HepG2 (cell line): ENCODE measurements around the gene IKBIP. TPM values are rescaled to one million over a fixed set of nuclear protein-coding genes. Genes with fewer than 3 reads are reported as not detected.

Experiments used
- ATF7 ChIP-seq, 2 experiments: fragments of 450-650 bp in 1 of 2; sonication (generic) in 1 of 2; formaldehyde crosslinking in 1 of 2; IDR thresholded peaks; 2 replicates each; pipeline versions ENCODE4 v1.4.0 to v1.6.1; 2016 to 2020; ENCODE audit warnings: antibody characterized with exemption in 1 of 2, mild to moderate bottlenecking in 1 of 2, missing genetic modification reagents in 1 of 2
- BRF2 ChIP-seq: sonication (generic); formaldehyde crosslinking; IDR thresholded peaks from 2 replicates; pipeline ENCODE4 v1.8.1; 2022; ENCODE audit warnings: mild to moderate bottlenecking, missing genetic modification reagents
- EEA1 ChIP-seq: sonication (generic); formaldehyde crosslinking; IDR thresholded peaks from 2 replicates; pipeline ENCODE4 v1.5.1; 2020; ENCODE audit warnings: mild to moderate bottlenecking, missing genetic modification reagents, borderline replicate concordance
- EED ChIP-seq: sonication (generic); formaldehyde crosslinking; IDR thresholded peaks from 2 replicates; pipeline ENCODE4 v1.5.0; 2020; ENCODE audit warnings: mild to moderate bottlenecking, missing genetic modification reagents
- GATA4 ChIP-seq: sonication (generic); IDR thresholded peaks from 2 replicates; pipeline ENCODE4 v1.6.1; 2016; ENCODE audit warnings: antibody characterized with exemption, low read depth, borderline replicate concordance
- HDAC2 ChIP-seq: sonication (generic); formaldehyde crosslinking; IDR thresholded peaks from 2 replicates; pipeline ENCODE4 v1.4.0; 2020; ENCODE audit warnings: missing genetic modification reagents
- IRX3 ChIP-seq: sonication (generic); formaldehyde crosslinking; IDR thresholded peaks from 2 replicates; pipeline ENCODE4 v1.8.1; 2023; ENCODE audit warnings: mild to moderate bottlenecking, low read depth, missing genetic modification reagents, borderline replicate concordance
- KLF6 ChIP-seq: IDR thresholded peaks from 2 replicates; pipeline ENCODE4 v1.8.0; 2016; ENCODE audit warnings: missing biosample characterization, missing genetic modification reagents
- MAX ChIP-seq: IDR thresholded peaks from 2 replicates; pipeline ENCODE4 v1.6.1; 2012; ENCODE audit warnings: inconsistent platforms
- NRL ChIP-seq: sonication (generic); formaldehyde crosslinking; IDR thresholded peaks from 2 replicates; pipeline ENCODE4 v1.5.0; 2020; ENCODE audit warnings: missing genetic modification reagents, mild to moderate bottlenecking, moderate library complexity, borderline replicate concordance
- PHF20 ChIP-seq: sonication (generic); formaldehyde crosslinking; IDR thresholded peaks from 2 replicates; pipeline ENCODE4 v1.5.0; 2020; ENCODE audit warnings: mild to moderate bottlenecking, missing genetic modification reagents
- SOX5 ChIP-seq: IDR thresholded peaks from 2 replicates; pipeline ENCODE4 v1.6.1; 2016; ENCODE audit warnings: borderline replicate concordance
- THAP8 ChIP-seq: sonication (generic); formaldehyde crosslinking; IDR thresholded peaks from 2 replicates; pipeline ENCODE4 v1.5.1; 2020; ENCODE audit warnings: missing genetic modification reagents, mild to moderate bottlenecking, borderline replicate concordance
- UBTF ChIP-seq: sonication (generic); formaldehyde crosslinking; IDR thresholded peaks from 2 replicates; pipeline ENCODE4 v1.4.0; 2020; ENCODE audit warnings: mild to moderate bottlenecking, missing genetic modification reagents
- XRCC5 ChIP-seq: fragments of 200-400 bp; formaldehyde crosslinking; optimal IDR thresholded peaks from 2 replicates; pipeline ENCODE3; 2017; ENCODE audit warnings: mild to moderate bottlenecking, low read length
- ZC3H4 ChIP-seq: sonication (generic); formaldehyde crosslinking; IDR thresholded peaks from 2 replicates; pipeline ENCODE4 v1.4.0; 2020; ENCODE audit warnings: missing genetic modification reagents, borderline replicate concordance
- ZNF280B ChIP-seq: sonication (generic); formaldehyde crosslinking; IDR thresholded peaks from 2 replicates; pipeline ENCODE4 v1.5.0; 2020; ENCODE audit warnings: missing genetic modification reagents, mild to moderate bottlenecking, borderline replicate concordance
- ZNF512 ChIP-seq: sonication (generic); formaldehyde crosslinking; IDR thresholded peaks from 2 replicates; pipeline ENCODE4 v1.4.0; 2020; ENCODE audit warnings: mild to moderate bottlenecking, missing genetic modification reagents
- ZNF547 ChIP-seq: sonication (generic); formaldehyde crosslinking; IDR thresholded peaks from 2 replicates; pipeline ENCODE4 v1.5.1; 2020; ENCODE audit warnings: mild to moderate bottlenecking, missing genetic modification reagents
- ZNF605 ChIP-seq: sonication (generic); formaldehyde crosslinking; IDR thresholded peaks from 2 replicates; pipeline ENCODE4 v1.8.0; 2022; ENCODE audit warnings: mild to moderate bottlenecking, missing genetic modification reagents
- ZNF724P ChIP-seq: sonication (generic); formaldehyde crosslinking; IDR thresholded peaks from 2 replicates; pipeline ENCODE4 v1.8.0; 2022; ENCODE audit warnings: missing genetic modification reagents, borderline replicate concordance
- ZNF788 ChIP-seq: sonication (generic); formaldehyde crosslinking; IDR thresholded peaks from 2 replicates; pipeline ENCODE4 v1.5.0; 2020; ENCODE audit warnings: mild to moderate bottlenecking, missing genetic modification reagents, borderline replicate concordance
- ZSCAN9 ChIP-seq: IDR thresholded peaks from 2 replicates; pipeline ENCODE4 v1.6.1; 2016; ENCODE audit warnings: borderline replicate concordance
- polyA plus RNA-seq, 8 experiments: library from polyadenylated mRNA; depleted of rRNA in 3 of 8; stranded (reverse) in 7 of 8; unstranded in 1 of 8; fragments of >200 nt; fragmentation: Illumina TruSeq in 4 of 8; extraction: Trizol in 4 of 8; gene quantifications; 2 replicates each; pipeline versions ENCODE4 v1.2.1 to v1.2.3, GENCODE V29; 2011 to 2016; ENCODE audit warnings: low read depth in 4 of 8, missing spikeins in 1 of 8, mixed read lengths in 1 of 8; ENCODE audit not compliant: insufficient read depth in 1 of 8
- total RNA-seq, 5 experiments: library from RNA; depleted of rRNA; stranded (reverse); fragments of >200 nt; fragmentation: Illumina TruSeq; extraction: Trizol; gene quantifications; 2 replicates each; pipeline ENCODE4 v1.2.3, GENCODE V29; 2016; ENCODE audit warnings: low read depth in 1 of 5

IKBIP gene
- total and polyA plus RNA-seq, 2 of the 13 experiments (the other 11 are each of a cell fraction or from before 2014, with no cell fraction given), result 20.0 to 55.5 TPM

- TF ChIP-seq ZNF512 (CRISPR knock-in tag) (peak; percentile 38; the same call in 1 of the 2 replicates), NRL (CRISPR knock-in tag) (0 out of 2 replicates have a peak, but pooled peaks have one; percentile 28), IRX3 (no peak), EEA1 (CRISPR knock-in tag) (peak; percentile 69; the same call in 1 of the 2 replicates), ZNF547 (CRISPR knock-in tag) (0 out of 2 replicates have a peak, but pooled peaks have one; percentile 9), KLF6 (CRISPR knock-in tag) (peak; percentile 49; the same call in 1 of the 2 replicates), PHF20 (CRISPR knock-in tag) (peak; percentile 55), UBTF (peak; percentile 91), MAX (peak; percentile 21), ZSCAN9 (CRISPR knock-in tag) (no peak), ZNF788 (CRISPR knock-in tag) (peak; percentile 17; the same call in 1 of the 2 replicates), SOX5 (CRISPR knock-in tag) (0 out of 2 replicates have a peak, but pooled peaks have one; percentile 9), THAP8 (0 out of 2 replicates have a peak, but pooled peaks have one; percentile 33), BRF2 (CRISPR knock-in tag) (no peak), HDAC2 (CRISPR knock-in tag) (peak; percentile 16; the same call in 1 of the 2 replicates), ZNF280B (CRISPR knock-in tag) (peak; percentile 27; the same call in 1 of the 2 replicates), ZNF724P (CRISPR knock-in tag) (0 out of 2 replicates have a peak, but pooled peaks have one; percentile 1), ZC3H4 (no peak), XRCC5 (no peak), EED (CRISPR knock-in tag) (0 out of 2 replicates have a peak, but pooled peaks have one; percentile 69), GATA4 (0 out of 2 replicates have a peak, but pooled peaks have one; percentile 4), ATF7 (IDR thresholded peaks at IDR 0.05) (no peak), ATF7 (CRISPR knock-in tag; IDR thresholded peaks at IDR 0.05) (no peak), ZNF605 (CRISPR knock-in tag) (0 out of 2 replicates have a peak, but pooled peaks have one; percentile 32)
Observed at GRCh38 chr12:98644433-98644711, 216 bp downstream of the IKBIP start (continued).
